H1 (cell line): ENCODE results near the gene ORC3. TPM values are rescaled to one million over a fixed set of nuclear protein-coding genes. Genes with fewer than 3 reads are reported as not detected.

ENCODE experiments used
- CTCF ChIA-PET: fragments of 300-600 bp; sonication (Branson Sonifier 250); formaldehyde crosslinking; loops from one replicate; lab custom pipeline; 2021; ENCODE audit not compliant: partially characterized antibody; lab: Charles Lee
- POLR2A ChIA-PET: fragments of 300-600 bp; sonication (Branson Sonifier 250); formaldehyde crosslinking; loops from one replicate; lab custom pipeline; 2021; ENCODE audit warnings: inconsistent platforms; ENCODE audit not compliant: partially characterized antibody; lab: Charles Lee
- DNase-seq, 2 experiments: peaks; one replicate each; pipeline versions ENCODE4 v3.0.0 to v3.0.0-alpha.2; 2010 to 2022; ENCODE audit warnings: low spot score in 2 of 2, low read depth in 1 of 2, mixed read lengths in 1 of 2
- FAIRE-seq: peaks from 2 replicates; lab custom pipeline; 2011; peaks lifted over from hg19 to GRCh38; lab: Jason Lieb, UNC
- H2AFZ ChIP-seq: 2 replicates; pipeline ENCODE4 v1.8.1; 2012; ENCODE audit warnings: low read length, inconsistent platforms
- H2AK5ac ChIP-seq: 2 replicates; pipeline ENCODE4 v1.6.1; 2013; ENCODE audit warnings: low read depth, low read length
- H2BK120ac ChIP-seq: replicated peaks from 2 replicates; pipeline ENCODE3; 2013; ENCODE audit warnings: low read depth, low read length, inconsistent platforms
- H2BK12ac ChIP-seq: 2 replicates; pipeline ENCODE4 v1.6.1; 2013; ENCODE audit warnings: low read depth, low read length
- H2BK15ac ChIP-seq: 2 replicates; pipeline ENCODE4 v1.6.1; 2013; ENCODE audit warnings: low read length
- H2BK20ac ChIP-seq: 2 replicates; pipeline ENCODE4 v1.6.1; 2013; ENCODE audit warnings: low read length
- H2BK5ac ChIP-seq: 2 replicates; pipeline ENCODE4 v1.6.1; 2013; ENCODE audit warnings: low read depth, low read length
- H3K14ac ChIP-seq: 2 replicates; pipeline ENCODE4 v1.6.1; 2013; ENCODE audit warnings: inconsistent platforms; ENCODE audit not compliant: insufficient read length
- H3K18ac ChIP-seq: 2 replicates; pipeline ENCODE4 v1.6.1; 2013; ENCODE audit warnings: low read length; ENCODE audit errors: extremely low read depth
- H3K23ac ChIP-seq: 2 replicates; pipeline ENCODE4 v1.6.1; 2013; ENCODE audit warnings: inconsistent platforms; ENCODE audit not compliant: insufficient read length
- H3K23me2 ChIP-seq: 2 replicates; pipeline ENCODE4 v1.6.1; 2013; ENCODE audit warnings: low read depth, low read length
- H3K27ac ChIP-seq: 2 replicates; pipeline ENCODE4 v1.6.1; 2011; ENCODE audit warnings: low read depth, low read length, inconsistent platforms
- H3K27me3 ChIP-seq, 4 experiments: replicated peaks in 1 of 4; 1 replicate in 1 of 4; 2 replicates in 3 of 4; pipeline versions ENCODE4 v1.6.1 to v1.8.1; 2011 to 2013; ENCODE audit warnings: low read length in 3 of 4, mild to moderate bottlenecking in 3 of 4, inconsistent platforms in 2 of 4, mixed read lengths in 2 of 4, moderate library complexity in 1 of 4; ENCODE audit not compliant: control insufficient read depth in 3 of 4, insufficient read depth in 3 of 4; ENCODE audit errors: extremely low read depth in 1 of 4
- H3K36me3 ChIP-seq, 4 experiments: 2 replicates each; pipeline versions ENCODE4 v1.6.1 to v1.8.1; 2011 to 2013; ENCODE audit warnings: mild to moderate bottlenecking in 4 of 4, low read length in 3 of 4, moderate library complexity in 2 of 4, control low read depth in 1 of 4, inconsistent platforms in 1 of 4; ENCODE audit not compliant: insufficient read depth in 4 of 4, control insufficient read depth in 2 of 4
- H3K4ac ChIP-seq: replicated peaks from 2 replicates; pipeline ENCODE3; 2013; ENCODE audit warnings: low read length, low read depth, mixed read lengths, inconsistent platforms; ENCODE audit not compliant: insufficient read length
- H3K4me1 ChIP-seq, 4 experiments: replicated peaks in 1 of 4; 1 replicate in 1 of 4; 2 replicates in 3 of 4; pipeline versions ENCODE4 v1.6.1 to v1.8.1; 2011 to 2013; ENCODE audit warnings: low read length in 3 of 4, inconsistent platforms in 2 of 4, mixed read lengths in 1 of 4; ENCODE audit not compliant: insufficient read depth in 4 of 4, control insufficient read depth in 3 of 4
- H3K4me2 ChIP-seq, 2 experiments: 2 replicates each; pipeline versions ENCODE4 v1.6.1 to v1.8.1; 2011 to 2013; ENCODE audit warnings: low read depth in 2 of 2, low read length in 2 of 2, control low read depth in 1 of 2, inconsistent platforms in 1 of 2, mild to moderate bottlenecking in 1 of 2; ENCODE audit not compliant: insufficient read depth in 1 of 2
- H3K4me3 ChIP-seq, 4 experiments: fragments of 200-600, 300-600 bp in 1 of 4; sonication (generic), shearing (Covaris generic), sonication (Bioruptor Twin) in 1 of 4; 2 replicates each; pipeline versions ENCODE4 v1.5.1 to v1.8.1; 2011 to 2016; ENCODE audit warnings: low read length in 4 of 4, low read depth in 3 of 4, control low read depth in 2 of 4, inconsistent platforms in 2 of 4, mild to moderate bottlenecking in 2 of 4, mixed read lengths in 1 of 4, moderate library complexity in 1 of 4; ENCODE audit not compliant: insufficient read depth in 2 of 4; ENCODE audit errors: extremely low read depth in 1 of 4
- H3K56ac ChIP-seq: replicated peaks from 2 replicates; pipeline ENCODE3; 2013; ENCODE audit warnings: low read depth, mild to moderate bottlenecking, mixed read lengths, low read length, inconsistent platforms; ENCODE audit not compliant: insufficient read length
- H3K79me1 ChIP-seq: 2 replicates; pipeline ENCODE4 v1.6.1; 2013; ENCODE audit warnings: low read depth, low read length, control low read depth
- H3K79me2 ChIP-seq, 2 experiments: 2 replicates each; pipeline versions ENCODE4 v1.6.1 to v1.8.1; 2012 to 2013; ENCODE audit warnings: low read length in 2 of 2, mild to moderate bottlenecking in 2 of 2, inconsistent platforms in 1 of 2; ENCODE audit not compliant: insufficient read depth in 2 of 2, control insufficient read depth in 1 of 2
- H3K9ac ChIP-seq, 4 experiments: replicated peaks in 1 of 4; 1 replicate in 1 of 4; 2 replicates in 3 of 4; pipeline versions ENCODE4 v1.6.1 to v1.8.1; 2011 to 2013; ENCODE audit warnings: low read depth in 3 of 4, low read length in 3 of 4, control low read depth in 2 of 4, mild to moderate bottlenecking in 2 of 4, moderate library complexity in 2 of 4, inconsistent platforms in 1 of 4; ENCODE audit errors: extremely low read depth in 1 of 4
- H3K9me3 ChIP-seq, 2 experiments: 2 replicates each; pipeline versions ENCODE4 v1.6.1 to v1.8.1; 2012 to 2013; ENCODE audit warnings: mild to moderate bottlenecking in 2 of 2, moderate library complexity in 2 of 2, control low read depth in 1 of 2, inconsistent platforms in 1 of 2, low read depth in 1 of 2, low read length in 1 of 2, mixed read lengths in 1 of 2; ENCODE audit not compliant: insufficient read depth in 2 of 2
- H4K20me1 ChIP-seq, 2 experiments: replicated peaks in 1 of 2; 2 replicates each; pipeline versions ENCODE3 to v1.8.1; 2011 to 2013; ENCODE audit warnings: inconsistent platforms in 2 of 2, low read length in 2 of 2, mild to moderate bottlenecking in 1 of 2; ENCODE audit not compliant: insufficient read depth in 2 of 2, control insufficient read depth in 1 of 2
- H4K5ac ChIP-seq: 2 replicates; pipeline ENCODE4 v1.6.1; 2013; ENCODE audit warnings: low read length, low read depth, mixed read lengths, inconsistent platforms; ENCODE audit not compliant: insufficient read length
- H4K8ac ChIP-seq: 2 replicates; pipeline ENCODE4 v1.8.0; 2013; ENCODE audit warnings: mild to moderate bottlenecking, moderate library complexity, low read length, inconsistent platforms; ENCODE audit not compliant: insufficient read depth; ENCODE audit errors: extremely low read depth
- H4K91ac ChIP-seq: replicated peaks from 2 replicates; pipeline ENCODE3; 2013; ENCODE audit warnings: low read length, mixed read lengths, inconsistent platforms; ENCODE audit not compliant: insufficient read length
- BACH1 ChIP-seq: IDR thresholded peaks from 2 replicates; pipeline ENCODE4 v1.6.1; 2012; ENCODE audit warnings: low read length, improper control_type of control experiment
- BRCA1 ChIP-seq: IDR thresholded peaks from 2 replicates; pipeline ENCODE4 v1.6.1; 2012; ENCODE audit warnings: low read depth, low read length, improper control_type of control experiment
- CHD2 ChIP-seq: IDR thresholded peaks from 2 replicates; pipeline ENCODE4 v1.6.1; 2012; ENCODE audit warnings: low read length, improper control_type of control experiment
- CTCF ChIP-seq, 3 experiments: IDR thresholded peaks; 1 replicate in 2 of 3; 2 replicates in 1 of 3; pipeline versions ENCODE4 v1.5.1 to v1.6.1; 2011; ENCODE audit warnings: low read length in 3 of 3, mild to moderate bottlenecking in 3 of 3, inconsistent platforms in 2 of 3, low read depth in 1 of 3, moderate library complexity in 1 of 3; ENCODE audit not compliant: insufficient read depth in 1 of 3; ENCODE audit errors: control extremely low read depth in 1 of 3
- E2F6 ChIP-seq: IDR thresholded peaks from 2 replicates; pipeline ENCODE4 v1.6.1; 2012; ENCODE audit warnings: inconsistent platforms
- FOSL1 ChIP-seq: IDR thresholded peaks from 2 replicates; pipeline ENCODE4 v1.6.1; 2011; ENCODE audit warnings: mild to moderate bottlenecking, low read depth, low read length, moderate library complexity; ENCODE audit not compliant: insufficient read depth
- SIN3A ChIP-seq, 2 experiments: IDR thresholded peaks in 1 of 2; conservative IDR thresholded peaks in 1 of 2; 2 replicates each; pipeline ENCODE4 v1.6.1; 2011 to 2012; ENCODE audit warnings: low read length in 2 of 2, improper control_type of control experiment in 1 of 2, low read depth in 1 of 2, mild to moderate bottlenecking in 1 of 2
- SIX5 ChIP-seq: IDR thresholded peaks from 2 replicates; pipeline ENCODE4 v1.6.1; 2011; ENCODE audit warnings: mild to moderate bottlenecking, low read depth, low read length
- TBP ChIP-seq: IDR thresholded peaks from 2 replicates; pipeline ENCODE4 v1.6.1; 2011; ENCODE audit warnings: low read depth, low read length, improper control_type of control experiment
- TCF12 ChIP-seq: IDR thresholded peaks from 2 replicates; pipeline ENCODE4 v1.6.1; 2011; ENCODE audit warnings: low read depth, mild to moderate bottlenecking, low read length
- WGBS, 2 experiments: shearing (Covaris generic) in 1 of 2; methylation state at CpG; one replicate each; pipeline versions ENCODE4 v1.1.6 to v1.1.7; 2013 to 2015; ENCODE audit warnings: low lambda C conversion rate in 2 of 2, mixed read lengths in 2 of 2, inconsistent platforms in 1 of 2, low coverage in 1 of 2, missing lambda C conversion rate in 1 of 2; ENCODE audit not compliant: insufficient replicate concordance in 2 of 2, insufficient coverage in 1 of 2, insufficient read length in 1 of 2; ENCODE audit errors: extremely low coverage in 1 of 2, missing lambda C conversion rate in 1 of 2; 5-methylcytosine and 5-hydroxymethylcytosine counted together
- polyA plus RNA-seq, 7 experiments: library from polyadenylated mRNA; depleted of rRNA in 3 of 7; stranded (reverse) in 5 of 7; unstranded in 2 of 7; fragments of >200 nt in 5 of 7; fragments of 200-250 nt in 2 of 7; gene quantifications; 1 replicate in 5 of 7; 2 replicates in 1 of 7; 4 replicates in 1 of 7; pipeline versions ENCODE4 v1.2.1 to v1.2.3, GENCODE V29; 2011 to 2013; ENCODE audit warnings: missing spikeins in 2 of 7, mixed read lengths in 2 of 7
- total RNA-seq: library from RNA; stranded (reverse); fragmentation: NEBNext Ultra II Directional; extraction: Animal tissue kit (Norgen Biotek cat#: 25700); gene quantifications from 2 replicates; pipeline ENCODE4 v1.2.1, GENCODE V29; 2021

The ORC3 gene
- total and polyA plus RNA-seq, 2 of the 8 experiments (the other 6 are each of a cell fraction or from before 2014, with no cell fraction given) = 35.9 to 60.9 TPM

GRCh38 chr6:87586371-87587077 is 3.4 kb upstream of the ORC3 start:
- Histone ChIP-seq H3K79me1 (no peaks in the 10 kb centered on the region), H3K9me3 (no peaks in the 10 kb centered on the region), H4K91ac (no peak overlapping the region), H3K36me3 (peaks cover 0 to 25% (median 14%) of the 10 kb centered on the region in 4 experiments; a peak in 6 of 8 replicates), H2BK12ac (no peak overlapping the region), H3K14ac (no peak overlapping the region), H2BK120ac (no peak overlapping the region), H3K27me3 (no peaks in the 10 kb centered on the region), H2AK5ac (no peak overlapping the region), H2AFZ (no peak overlapping the region), H4K5ac (no peak overlapping the region), H3K4me1 (peaks cover 0 to 3% (median 1%) of the 10 kb centered on the region in 4 experiments; a peak in 2 of 7 replicates), H3K79me2 (peaks cover 37 to 93% of the 10 kb centered on the region in 2 experiments), H4K8ac (no peak overlapping the region), H2BK5ac (no peak overlapping the region), H2BK20ac (no peak overlapping the region), H4K20me1 (peaks cover 0 to 2% of the 10 kb centered on the region in 2 experiments), H3K23me2 (peaks cover 14% of the 10 kb centered on the region), H3K4me3 (no peak overlapping the region), H3K4me2 (no peak overlapping the region), H2BK15ac (no peak overlapping the region), H3K23ac (no peak overlapping the region), H3K56ac (no peak overlapping the region), H3K9ac (no peak overlapping the region), H3K27ac (no peak overlapping the region), H3K18ac (no peak overlapping the region), H3K4ac (no peak overlapping the region)
- 92% methylated on average over 8 of the region's 8 CpGs; no CpG with 5 or more reads in 1 of the 2 experiments for WGBS, 2 experiments
- CTCF ChIA-PET = no interaction called here
- no peak for FAIRE-seq
- DNase-seq = no peak
- POLR2A ChIA-PET = no interaction called here
- TF ChIP-seq BRCA1 (no peak), SIX5 (no peak), CHD2 (no peak), E2F6 (no peak), TCF12 (no peak), BACH1 (no peak), SIN3A (conservative IDR thresholded peaks at IDR 0.05 in 1 of 2, IDR thresholded peaks at IDR 0.05 in 1 of 2; ENCODE audit: low read depth in 1 of 2, low read length in 2 of 2) (no peak), TBP (no peak), CTCF (IDR thresholded peaks at IDR 0.05; ENCODE audit: control extremely low read depth in 1 of 3, insufficient read depth in 1 of 3, low read depth in 1 of 3, low read length in 3 of 3) (no peak), FOSL1 (no peak)
